Esophagus squamous epithelium (tissue), 5 donors: ENCODE data around the gene RIMS3. TPM values are rescaled to one million over a fixed set of nuclear protein-coding genes. Genes with fewer than 3 reads are reported as not detected.

Source experiments
- DNase-seq: peaks from one replicate; lab custom pipeline; 2025; lab: John Stamatoyannopoulos, UW
- H3K27ac ChIP-seq, 4 donors: fragments of 200-600 bp; sonication (generic); one replicate each; pipeline ENCODE4 v1.5.1; 2016 to 2019; ENCODE audit warnings: mild to moderate bottlenecking in 1 of 4
- H3K27me3 ChIP-seq, 4 donors: fragments of 200-600 bp; sonication (generic); 1 replicate in 3 of 4; 2 replicates in 1 of 4; pipeline versions ENCODE4 v1.5.1 to v1.6.0; 2017 to 2021; ENCODE audit warnings: antibody characterized with exemption in 1 of 4
- H3K36me3 ChIP-seq, 3 donors: fragments of 200-600 bp; sonication (generic); one replicate each; pipeline ENCODE4 v1.5.1; 2016 to 2019
- H3K4me1 ChIP-seq, 3 donors: fragments of 200-600 bp; sonication (generic); one replicate each; pipeline ENCODE4 v1.5.1; 2017 to 2019
- H3K4me3 ChIP-seq, 4 donors: fragments of 200-600 bp; sonication (generic); 1 replicate in 3 of 4; 2 replicates in 1 of 4; pipeline ENCODE4 v1.5.1; 2016 to 2019; ENCODE audit warnings: mild to moderate bottlenecking in 2 of 4, moderate library complexity in 1 of 4
- H3K9me3 ChIP-seq, 3 donors: fragments of 200-600 bp; sonication (generic); one replicate each; pipeline ENCODE4 v1.5.1; 2016 to 2019
- POLR2A ChIP-seq, 4 donors: fragments of 450-650 bp; IDR thresholded peaks; one replicate each; pipeline ENCODE4 v1.6.1; 2017; ENCODE audit warnings: antibody characterized with exemption in 4 of 4, mild to moderate bottlenecking in 4 of 4, moderate library complexity in 3 of 4
- WGBS, 2 donors: methylation state at CpG; one replicate each; pipeline ENCODE4 v1.1.5; 2018; 5-methylcytosine and 5-hydroxymethylcytosine counted together
- intact Hi-C: fragments of 100-400 bp; cut with DNase I; formaldehyde crosslinking; loops from one replicate; pipeline ENCODE4 v1.15.0; 2022
- total RNA-seq, 4 donors: library from RNA; depleted of rRNA; stranded (reverse); fragments of >200 nt; gene quantifications; one replicate each; pipeline ENCODE4 v1.1.0, GENCODE V29; 2016
- TF ChIP-seq, protein P1 (sequence below), 6 experiments: fragments of 450-650 bp in 4 of 6; fragments of 200-600 bp in 2 of 6; sonication (generic) in 2 of 6; IDR thresholded peaks; one replicate each; pipeline ENCODE4 v1.5.1; 2016 to 2019; ENCODE audit warnings: antibody characterized with exemption in 6 of 6, mild to moderate bottlenecking in 4 of 6, moderate library complexity in 4 of 6
- donor health status: DM: yes; HTN: yes; CAD: no.

RIMS3 gene
- total RNA-seq, 4 donors from 2014 or later: 1.0 to 2.5 (median 1.5) TPM

DNA sequence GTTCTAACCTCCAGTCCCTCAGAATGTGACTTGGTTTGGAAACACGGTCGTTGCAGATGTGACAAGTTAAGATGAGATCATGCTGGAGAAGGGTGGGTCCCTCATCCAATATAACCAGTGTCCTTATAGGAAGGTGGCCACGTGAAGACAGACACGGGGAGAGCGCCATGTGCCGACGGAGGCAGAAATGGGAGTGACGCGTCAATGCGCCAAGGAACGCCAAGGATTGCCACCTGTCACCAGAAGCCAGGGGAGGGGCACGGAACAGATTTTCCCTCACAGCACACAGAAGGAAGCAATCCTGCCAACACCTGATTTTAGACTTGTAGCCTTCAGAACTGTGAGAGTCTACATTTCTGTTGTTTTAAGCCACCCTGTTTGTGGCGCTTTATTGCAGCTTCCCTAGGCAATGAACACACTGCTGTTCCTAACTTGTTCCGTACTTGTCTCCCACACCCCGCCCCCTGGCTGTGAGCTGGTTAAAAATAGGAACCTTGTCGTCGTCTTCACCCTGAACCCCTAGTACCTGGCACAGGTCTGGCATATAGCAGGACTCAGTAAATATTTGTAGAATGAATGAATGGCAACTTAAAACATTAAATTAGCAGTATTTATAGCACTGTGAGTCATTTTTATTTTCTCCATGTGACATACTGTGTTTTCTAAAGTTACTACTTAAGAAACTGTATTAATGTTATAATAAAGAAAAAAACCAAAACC, 14.2 kb downstream of the RIMS3 start:
- DNase-seq: no peak
- Histone ChIP-seq H3K36me3 (no peaks in the 10 kb centered on the region), H3K27ac (no peak overlapping the region), H3K4me1 (peaks cover 9 to 51% (median 12%) of the 10 kb centered on the region in 3 donors), H3K27me3 (no peaks in the 10 kb centered on the region), H3K4me3 (no peak overlapping the region), H3K9me3 (no peaks in the 10 kb centered on the region)
- intact Hi-C loops: no loop called here
- 54 to 61% methylated on average over 15 to 17 of the region's 17 CpGs for WGBS, 2 donors
- TF ChIP-seq, protein P1, sequence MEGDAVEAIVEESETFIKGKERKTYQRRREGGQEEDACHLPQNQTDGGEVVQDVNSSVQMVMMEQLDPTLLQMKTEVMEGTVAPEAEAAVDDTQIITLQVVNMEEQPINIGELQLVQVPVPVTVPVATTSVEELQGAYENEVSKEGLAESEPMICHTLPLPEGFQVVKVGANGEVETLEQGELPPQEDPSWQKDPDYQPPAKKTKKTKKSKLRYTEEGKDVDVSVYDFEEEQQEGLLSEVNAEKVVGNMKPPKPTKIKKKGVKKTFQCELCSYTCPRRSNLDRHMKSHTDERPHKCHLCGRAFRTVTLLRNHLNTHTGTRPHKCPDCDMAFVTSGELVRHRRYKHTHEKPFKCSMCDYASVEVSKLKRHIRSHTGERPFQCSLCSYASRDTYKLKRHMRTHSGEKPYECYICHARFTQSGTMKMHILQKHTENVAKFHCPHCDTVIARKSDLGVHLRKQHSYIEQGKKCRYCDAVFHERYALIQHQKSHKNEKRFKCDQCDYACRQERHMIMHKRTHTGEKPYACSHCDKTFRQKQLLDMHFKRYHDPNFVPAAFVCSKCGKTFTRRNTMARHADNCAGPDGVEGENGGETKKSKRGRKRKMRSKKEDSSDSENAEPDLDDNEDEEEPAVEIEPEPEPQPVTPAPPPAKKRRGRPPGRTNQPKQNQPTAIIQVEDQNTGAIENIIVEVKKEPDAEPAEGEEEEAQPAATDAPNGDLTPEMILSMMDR (IDR thresholded peaks at IDR 0.05): peak in 1 of 6 experiments; percentile 22
- no peak for TF ChIP-seq POLR2A (IDR thresholded peaks at IDR 0.05)

DNA sequence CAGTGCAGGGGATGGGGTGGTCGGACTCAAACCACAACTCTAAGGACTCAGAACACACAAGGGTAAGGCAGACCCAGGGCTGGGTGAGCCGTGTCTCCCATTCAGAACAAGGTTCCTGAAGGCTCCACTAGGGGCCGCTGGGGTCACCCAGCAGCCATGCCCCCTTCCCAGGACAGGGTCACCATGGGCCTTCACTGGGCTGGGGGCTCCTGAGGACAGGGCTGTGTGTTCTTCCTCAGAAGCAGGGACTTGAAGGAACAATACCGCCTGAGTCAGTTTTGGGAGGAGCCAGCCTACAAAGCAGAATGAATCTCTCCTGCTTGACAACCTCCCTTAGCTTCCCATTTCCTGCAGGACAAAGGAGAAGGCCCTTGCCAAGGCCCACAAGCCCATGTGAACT, 15.4 kb downstream of the RIMS3 start:
- Histone ChIP-seq H3K9me3 (no peaks in the 10 kb centered on the region), H3K27ac (peak overlapping the region in 1 of 4 donors; percentile 14), H3K4me1 (peaks cover 9 to 51% (median 12%) of the 10 kb centered on the region in 3 donors), H3K36me3 (no peaks in the 10 kb centered on the region), H3K4me3 (no peak overlapping the region), H3K27me3 (no peaks in the 10 kb centered on the region)
- TF ChIP-seq, protein P1 (IDR thresholded peaks at IDR 0.05): peak in 3 of 6 experiments; percentile 4 to 23 (median 6)
- TF ChIP-seq POLR2A (IDR thresholded peaks at IDR 0.05): no peak
- intact Hi-C loops: no loop called here
- DNase-seq: no peak
- 56% methylated on average over 2 of the region's 4 CpGs; no CpG with 5 or more reads in 1 of the 2 donors for WGBS, 2 donors

DNA sequence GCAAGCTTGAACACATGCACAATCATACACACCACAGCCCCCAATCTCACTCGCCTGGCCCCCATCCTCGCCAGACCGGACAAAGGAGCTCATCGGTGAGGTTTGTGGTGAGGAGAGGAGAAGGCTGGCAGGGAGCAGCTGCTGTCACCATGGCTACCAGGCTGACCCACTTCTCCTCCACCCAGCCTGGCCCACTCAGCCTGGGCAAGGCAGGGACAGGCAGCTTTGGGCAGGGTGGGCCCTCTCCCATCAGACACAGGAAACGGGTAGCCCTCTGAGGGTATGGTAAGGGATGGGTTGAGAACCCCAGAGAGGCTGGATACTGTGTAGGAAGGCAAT, 15.9 kb downstream of the RIMS3 start:
- DNase-seq: no peak
- TF ChIP-seq, protein P1 (IDR thresholded peaks at IDR 0.05): no peak
- TF ChIP-seq POLR2A (IDR thresholded peaks at IDR 0.05): no peak
- Histone ChIP-seq H3K4me1 (peaks cover 9 to 51% (median 12%) of the 10 kb centered on the region in 3 donors), H3K4me3 (no peak overlapping the region), H3K27me3 (no peaks in the 10 kb centered on the region), H3K9me3 (no peaks in the 10 kb centered on the region), H3K27ac (no peak overlapping the region), H3K36me3 (no peaks in the 10 kb centered on the region)
- WGBS, 2 donors: 48 to 76% methylated on average over 3 to 5 of the region's 5 CpGs
- intact Hi-C loops: no loop called here

DNA sequence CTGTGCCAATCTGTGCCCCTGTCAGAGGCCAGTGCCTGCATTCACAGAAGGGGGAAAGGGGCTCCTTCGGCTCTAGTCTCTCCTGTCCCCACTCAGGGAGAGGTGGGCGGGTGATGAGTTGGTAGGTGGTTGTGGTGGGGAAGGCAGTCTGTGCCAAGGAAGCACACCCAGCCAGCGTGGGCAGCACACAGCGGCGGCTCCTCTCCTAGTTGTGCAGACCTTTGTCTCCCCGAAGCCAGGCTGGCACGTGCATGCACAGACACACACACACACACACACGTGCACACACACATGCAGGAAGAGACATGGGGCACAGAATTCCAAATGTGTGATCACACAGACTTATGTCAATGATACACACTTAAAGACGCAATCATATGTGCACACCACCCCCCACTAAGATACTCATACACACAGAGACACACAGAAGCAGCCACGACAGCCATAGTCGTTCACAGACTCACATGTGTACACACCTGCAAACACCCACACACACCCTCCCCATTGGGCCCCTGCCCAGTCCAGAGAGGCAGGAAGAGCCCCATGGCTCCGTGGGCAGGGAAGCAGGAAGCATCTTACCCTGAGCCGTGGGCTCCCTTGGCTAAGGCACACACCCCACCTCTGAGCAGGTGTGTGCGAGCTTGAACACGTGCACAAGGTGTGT, 16.4 kb downstream of the RIMS3 start:
- Histone ChIP-seq H3K9me3 (no peaks in the 10 kb centered on the region), H3K27ac (no peak overlapping the region), H3K4me3 (no peak overlapping the region), H3K36me3 (no peaks in the 10 kb centered on the region), H3K27me3 (no peaks in the 10 kb centered on the region), H3K4me1 (peaks cover 9 to 48% (median 12%) of the 10 kb centered on the region in 3 donors)
- intact Hi-C loops: no loop called here
- no peak for DNase-seq
- no peak for TF ChIP-seq POLR2A (IDR thresholded peaks at IDR 0.05)
- TF ChIP-seq, protein P1 (IDR thresholded peaks at IDR 0.05): no peak
- WGBS, 2 donors: 55 to 62% methylated on average over 3 to 13 of the region's 15 CpGs

DNA sequence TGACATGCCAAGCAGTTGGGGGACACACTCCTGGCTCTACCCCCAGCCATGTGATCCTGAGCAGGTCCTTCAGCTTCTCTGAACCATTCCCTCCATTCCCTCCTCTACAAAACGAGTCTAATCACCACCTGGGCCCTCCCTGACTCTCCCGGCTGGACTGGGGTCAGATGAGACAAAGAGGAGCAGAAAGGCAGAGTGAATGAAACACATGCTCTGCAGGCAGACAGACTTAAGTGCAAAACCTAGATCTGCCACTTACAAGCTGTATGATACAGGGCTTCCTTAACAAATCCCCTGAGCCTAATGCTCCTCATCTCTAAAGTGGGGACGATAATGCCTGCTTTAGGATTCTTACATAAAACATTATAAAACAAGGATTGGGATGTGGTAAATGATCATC, 17.3 kb downstream of the RIMS3 start:
- Histone ChIP-seq H3K4me1 (peaks cover 9 to 39% (median 12%) of the 10 kb centered on the region in 3 donors), H3K4me3 (no peak overlapping the region), H3K27me3 (no peaks in the 10 kb centered on the region), H3K36me3 (no peaks in the 10 kb centered on the region), H3K9me3 (no peaks in the 10 kb centered on the region), H3K27ac (no peak overlapping the region)
- no peak for DNase-seq
- WGBS, 2 donors: 83 to 85% methylated on average over 3 of the region's 3 CpGs
- TF ChIP-seq, protein P1 (IDR thresholded peaks at IDR 0.05): no peak
- TF ChIP-seq POLR2A (IDR thresholded peaks at IDR 0.05): no peak
- intact Hi-C loops: no loop called here
